Activated naive CD4-positive, alpha-beta T cell treated with anti-CD3 and anti-CD28 coated beads, Interleukin-2, amount 50 U/mL, for 24 hours (primary cell): ENCODE data around the gene IVL.

Source experiments
- H3K27ac Mint-ChIP-seq: one replicate; pipeline ENCODE4 v1.8.0; 2021; ENCODE audit warnings: mild to moderate bottlenecking, mixed read lengths
- H3K27me3 Mint-ChIP-seq: one replicate; pipeline ENCODE4 v1.8.0; 2021; ENCODE audit warnings: mixed read lengths
- H3K36me3 Mint-ChIP-seq: one replicate; pipeline ENCODE4 v1.8.0; 2021; ENCODE audit warnings: mixed read lengths
- H3K4me1 Mint-ChIP-seq: one replicate; pipeline ENCODE4 v1.8.0; 2021; ENCODE audit warnings: mixed read lengths
- H3K4me3 Mint-ChIP-seq: one replicate; pipeline ENCODE4 v1.8.0; 2021; ENCODE audit warnings: mild to moderate bottlenecking, mixed read lengths
- H3K9me3 Mint-ChIP-seq: one replicate; pipeline ENCODE4 v1.8.0; 2021; ENCODE audit warnings: mixed read lengths

The IVL gene

GRCh38 chr1:152959801-152960451 lies 51.6 kb downstream of the IVL start:
- Mint-ChIP-seq H3K27me3 (peaks cover 2% of the 10 kb centered on the region), H3K4me3 (no peak overlapping the region), H3K27ac (no peak overlapping the region)

GRCh38 chr1:152960452-152961044 lies 52.2 kb downstream of the IVL start:
- Mint-ChIP-seq H3K9me3 (no peaks in the 10 kb centered on the region), H3K4me3 (no peak overlapping the region), H3K36me3 (no peaks in the 10 kb centered on the region), H3K27me3 (peaks cover 6% of the 10 kb centered on the region), H3K4me1 (no peaks in the 10 kb centered on the region), H3K27ac (no peak overlapping the region)

More at GRCh38 chr1:152959801-152960451, 51.6 kb downstream of the IVL start:
- Mint-ChIP-seq H3K36me3 (no peaks in the 10 kb centered on the region), H3K9me3 (no peaks in the 10 kb centered on the region), H3K4me1 (no peaks in the 10 kb centered on the region)
